PC-9 (cell line): ENCODE measurements around the gene SGCE. TPM values are rescaled to one million over a fixed set of nuclear protein-coding genes. Genes with fewer than 3 reads are reported as not detected.

Source experiments
- BruUV-seq: library from RNA; stranded (reverse); fragments of 400-500 nt; replicated peaks from 2 replicates; lab custom pipeline; 2021; lab: Mats Ljungman, UMichigan
- CTCF ChIA-PET: fragments of 300-600 bp; sonication (Branson Sonifier 250); formaldehyde crosslinking; loops from one replicate; lab custom pipeline; 2022; ENCODE audit warnings: antibody characterized with exemption; lab: Charles Lee
- POLR2A ChIA-PET: fragments of 300-600 bp; sonication (Branson Sonifier 250); formaldehyde crosslinking; loops from one replicate; lab custom pipeline; 2022; ENCODE audit warnings: antibody characterized with exemption; ENCODE audit not compliant: unreplicated experiment; lab: Charles Lee
- DNase-seq, 2 experiments: peaks; one replicate each; pipeline versions ENCODE4 v3.0.0 to v3.0.0-alpha.2; 2015 to 2022; ENCODE audit warnings: mixed read lengths in 1 of 2
- H2AFZ ChIP-seq: fragments of 200-600 bp; sonication (generic); 2 replicates; pipeline ENCODE4 v1.8.1; 2017; ENCODE audit warnings: antibody characterized with exemption
- H3F3A ChIP-seq: fragments of 200-600 bp; sonication (generic); 2 replicates; pipeline ENCODE4 v1.8.1; 2017; ENCODE audit warnings: antibody characterized with exemption, mild to moderate bottlenecking, low read depth; ENCODE audit not compliant: insufficient read depth
- H3K27ac ChIP-seq: fragments of 200-600 bp; sonication (generic); 2 replicates; pipeline ENCODE4 v1.6.1; 2016; ENCODE audit warnings: mixed run types
- H3K27me3 ChIP-seq: fragments of 200-600 bp; sonication (generic); 2 replicates; pipeline ENCODE4 v1.6.1; 2016; ENCODE audit warnings: low read depth, mixed run types; ENCODE audit not compliant: insufficient read depth
- H3K36me3 ChIP-seq: fragments of 200-600 bp; sonication (generic); 2 replicates; pipeline ENCODE4 v1.6.1; 2016; ENCODE audit warnings: low read depth, mixed run types
- H3K4me1 ChIP-seq: fragments of 200-600 bp; sonication (generic); replicated peaks from 2 replicates; pipeline ENCODE4 v1.6.1; 2016; ENCODE audit warnings: mixed run types; ENCODE audit not compliant: insufficient read depth
- H3K4me2 ChIP-seq: fragments of 200-600 bp; sonication (generic); 2 replicates; pipeline ENCODE4 v1.6.1; 2017; ENCODE audit warnings: mixed run types
- H3K4me3 ChIP-seq: fragments of 200-600 bp; sonication (generic); 2 replicates; pipeline ENCODE4 v1.6.1; 2016; ENCODE audit warnings: mixed run types
- H3K79me2 ChIP-seq: fragments of 200-600 bp; sonication (generic); 2 replicates; pipeline ENCODE4 v1.6.1; 2017; ENCODE audit warnings: low read depth, mixed run types
- H3K9me2 ChIP-seq: fragments of 200-600 bp; sonication (generic); 2 replicates; pipeline ENCODE4 v1.8.1; 2017; ENCODE audit warnings: mild to moderate bottlenecking; ENCODE audit not compliant: insufficient read depth
- H3K9me3 ChIP-seq: fragments of 200-600 bp; sonication (generic); 2 replicates; pipeline ENCODE4 v1.8.1; 2016; ENCODE audit warnings: low read depth; ENCODE audit not compliant: insufficient read depth
- H4K20me1 ChIP-seq: fragments of 200-600 bp; sonication (generic); 2 replicates; pipeline ENCODE4 v1.8.1; 2017; ENCODE audit not compliant: insufficient read depth
- CTCF ChIP-seq: fragments of 200-600 bp; sonication (generic); conservative IDR thresholded peaks from 2 replicates; pipeline ENCODE4 v1.6.1; 2017; ENCODE audit warnings: mixed run types, antibody characterized with exemption, mild to moderate bottlenecking, moderate library complexity
- EZH2 ChIP-seq: fragments of 200-600 bp; sonication (generic); IDR thresholded peaks from 2 replicates; pipeline ENCODE4 v1.8.0; 2017; ENCODE audit warnings: antibody characterized with exemption, low read depth
- intact Hi-C: fragments of 100-400 bp; cut with micrococcal nuclease; formaldehyde crosslinking; loops from one replicate; pipeline ENCODE4 v1.10.0; 2022; ENCODE audit not compliant: unreplicated experiment
- total RNA-seq: library from RNA; stranded (reverse); gene quantifications from 2 replicates; pipeline ENCODE4 v1.2.3, GENCODE V29; 2021

Gene SGCE
- total RNA-seq, 1 experiment from 2014 or later, result 37.7 TPM

- H3K4me1 ChIP-seq, result no peaks in the 10 kb centered on the region
- TF ChIP-seq EZH2 (no peak), CTCF (no peak)
- no peak overlapping the region for H3K4me2 ChIP-seq
- no peaks in the 10 kb centered on the region for H3K9me2 ChIP-seq
- no peaks in the 10 kb centered on the region for H3K79me2 ChIP-seq
- H3K9me3 ChIP-seq, result no peaks in the 10 kb centered on the region; the same call in 1 of the 2 replicates
- no peaks in the 10 kb centered on the region for H3F3A ChIP-seq
- H3K27me3 ChIP-seq, result no peaks in the 10 kb centered on the region
- ChIA-PET CTCF (no interaction called here), POLR2A (no interaction called here)
- no peak overlapping the region for H2AFZ ChIP-seq
- H3K36me3 ChIP-seq, result 0 out of 2 replicates have a peak, but pooled peaks cover 4% of the 10 kb centered on the region
- intact Hi-C loops, result no loop called here
- no peak overlapping the region for H3K4me3 ChIP-seq
- no TSS peak for BruUV-seq
- no peaks in the 10 kb centered on the region for H4K20me1 ChIP-seq
- DNase-seq, result no peak
- no peak overlapping the region for H3K27ac ChIP-seq
Observed at GRCh38 chr7:94594882-94595281, 61.1 kb downstream of the SGCE start.

DNA sequence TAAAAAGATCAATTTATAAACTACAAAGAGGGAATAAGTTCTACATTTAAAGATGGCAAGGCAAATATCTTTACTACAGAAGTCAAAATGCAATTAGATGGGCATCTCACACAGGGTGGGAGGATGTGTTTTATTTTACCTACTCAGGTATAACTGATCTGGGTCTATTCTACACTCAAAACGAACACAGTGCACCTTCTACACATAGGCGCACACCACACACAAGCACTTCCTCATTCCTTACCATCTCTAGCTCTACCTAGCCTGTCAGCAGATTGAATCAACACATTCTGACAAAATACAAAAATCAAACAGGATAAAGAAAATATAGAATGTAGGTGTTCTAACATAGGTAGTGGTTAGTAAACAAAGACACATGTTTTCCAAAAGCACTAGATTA is 64.8 kb downstream of the SGCE start:
- intact Hi-C loops, result no loop called here
- DNase-seq, result no peak
- Histone ChIP-seq H3K27me3 (no peaks in the 10 kb centered on the region), H3K4me2 (no peak overlapping the region), H3K36me3 (0 out of 2 replicates have a peak, but pooled peaks cover 4% of the 10 kb centered on the region), H3K4me3 (no peak overlapping the region), H3K27ac (no peak overlapping the region), H3K4me1 (no peaks in the 10 kb centered on the region), H4K20me1 (no peaks in the 10 kb centered on the region), H3K9me3 (no peaks in the 10 kb centered on the region; the same call in 1 of the 2 replicates), H3F3A (no peaks in the 10 kb centered on the region), H3K9me2 (no peaks in the 10 kb centered on the region), H3K79me2 (no peaks in the 10 kb centered on the region), H2AFZ (no peak overlapping the region)
- POLR2A ChIA-PET, result no interaction called here
- no TSS peak for BruUV-seq
- TF ChIP-seq CTCF (no peak), EZH2 (no peak)
- CTCF ChIA-PET, result no interaction called here

GRCh38 chr7:94590526-94591162 is 65.3 kb downstream of the SGCE start:
- H3K4me1 ChIP-seq, result no peaks in the 10 kb centered on the region
- intact Hi-C loops, result no loop called here
- H3K27ac ChIP-seq, result no peak overlapping the region
- H3K9me2 ChIP-seq, result no peaks in the 10 kb centered on the region
- no peak overlapping the region for H2AFZ ChIP-seq
- no peak overlapping the region for H3K4me3 ChIP-seq
- no peaks in the 10 kb centered on the region for H4K20me1 ChIP-seq
- CTCF ChIA-PET, result no interaction called here
- no TSS peak for BruUV-seq
- 0 out of 2 replicates have a peak, but pooled peaks cover 4% of the 10 kb centered on the region for H3K36me3 ChIP-seq
- DNase-seq, result no peak
- no peaks in the 10 kb centered on the region; the same call in 1 of the 2 replicates for H3K9me3 ChIP-seq
- TF ChIP-seq EZH2, result no peak
- no peak for TF ChIP-seq CTCF
- no peaks in the 10 kb centered on the region for H3F3A ChIP-seq
- no peaks in the 10 kb centered on the region for H3K79me2 ChIP-seq
- H3K4me2 ChIP-seq, result no peak overlapping the region
- H3K27me3 ChIP-seq, result no peaks in the 10 kb centered on the region
- POLR2A ChIA-PET, result interaction anchor here (0.7 kb wide), 1 partner anchor 97 kb away, joined by 6 read pairs; no protein-coding TSS in a partner anchor
